Mesodermal cell (in vitro differentiated cells): Measurements from ENCODE around the gene TSKS.
"Not testable (repeated sequence)": the region's sequence is repeated elsewhere in the genome, so short reads cannot be mapped to it uniquely, and the experiment has no call there.

Experiments used
- H3K27ac ChIP-seq: 2 replicates; pipeline ENCODE4 v1.7.0; 2013; ENCODE audit warnings: mild to moderate bottlenecking, low read depth, low read length, moderate library complexity; ENCODE audit not compliant: severe bottlenecking
- H3K36me3 ChIP-seq: 2 replicates; pipeline ENCODE4 v1.7.1; 2013; ENCODE audit warnings: mild to moderate bottlenecking, low read length, moderate library complexity; ENCODE audit not compliant: control insufficient read depth, insufficient read depth
- H3K4me1 ChIP-seq: one replicate; pipeline ENCODE4 v1.7.1; 2013; ENCODE audit warnings: mild to moderate bottlenecking, low read length; ENCODE audit not compliant: insufficient read depth, control insufficient read depth, poor library complexity, severe bottlenecking
- H3K4me3 ChIP-seq: 2 replicates; pipeline ENCODE4 v1.7.0; 2013; ENCODE audit warnings: low read length, control low read depth, mild to moderate bottlenecking; ENCODE audit not compliant: insufficient read depth, poor library complexity, severe bottlenecking; ENCODE audit errors: extremely low read depth
- H3K9me3 ChIP-seq: 2 replicates; pipeline ENCODE4 v1.7.1; 2013; ENCODE audit warnings: mild to moderate bottlenecking, low read length, moderate library complexity; ENCODE audit not compliant: control insufficient read depth
- WGBS, 2 experiments: methylation state at CpG; one replicate each; pipeline ENCODE4 v1.1.5; 2013; ENCODE audit warnings: missing lambda C conversion rate in 2 of 2; ENCODE audit not compliant: insufficient coverage in 2 of 2; 5-methylcytosine and 5-hydroxymethylcytosine counted together

TSKS gene

DNA sequence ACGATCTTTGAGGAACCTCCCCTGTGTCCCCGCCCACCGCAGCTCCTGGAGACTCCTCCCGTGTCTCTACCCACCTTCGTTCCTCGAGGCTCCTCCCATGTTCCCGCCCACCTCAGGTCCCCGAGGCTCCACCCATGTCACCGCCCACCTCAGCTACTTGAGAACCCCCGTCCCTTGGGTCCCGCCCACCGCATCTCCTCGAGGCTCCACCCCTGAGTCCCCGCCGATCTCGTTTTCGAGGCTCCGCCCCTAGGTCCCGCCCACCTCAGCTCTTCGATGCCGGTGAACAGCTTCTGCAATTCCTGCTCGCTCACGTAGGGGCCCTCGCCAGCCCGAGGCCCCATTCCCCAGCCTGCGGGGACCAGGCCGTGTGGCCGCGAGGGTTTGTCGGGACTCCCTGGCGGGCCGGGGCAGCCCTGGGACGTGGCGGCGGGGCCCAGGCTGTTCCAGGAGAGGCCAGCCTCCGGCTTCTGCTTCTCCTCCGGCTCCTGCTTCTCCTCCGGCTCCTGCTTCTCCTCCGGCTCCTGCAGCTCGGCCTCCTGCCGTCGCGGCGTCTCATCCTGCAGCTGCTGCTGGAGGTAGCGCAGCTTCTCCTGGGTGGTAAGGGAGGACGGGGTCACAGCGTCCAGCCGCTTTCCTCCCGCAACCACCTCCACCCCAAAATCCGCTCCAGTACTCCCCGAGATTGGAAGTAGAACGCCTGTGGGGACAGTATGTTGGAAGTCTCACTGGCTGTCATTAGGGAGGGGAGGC, 16.7 kb downstream of the TSKS start:
- Histone ChIP-seq H3K27ac (no peak overlapping the region), H3K4me3 (no peak overlapping the region), H3K36me3 (no peaks in the 10 kb centered on the region), H3K4me1 (no peaks in the 10 kb centered on the region), H3K9me3 (no peaks in the 10 kb centered on the region)
- 79% methylated on average over 40 to 43 of the region's 52 CpGs for WGBS, 2 experiments

DNA sequence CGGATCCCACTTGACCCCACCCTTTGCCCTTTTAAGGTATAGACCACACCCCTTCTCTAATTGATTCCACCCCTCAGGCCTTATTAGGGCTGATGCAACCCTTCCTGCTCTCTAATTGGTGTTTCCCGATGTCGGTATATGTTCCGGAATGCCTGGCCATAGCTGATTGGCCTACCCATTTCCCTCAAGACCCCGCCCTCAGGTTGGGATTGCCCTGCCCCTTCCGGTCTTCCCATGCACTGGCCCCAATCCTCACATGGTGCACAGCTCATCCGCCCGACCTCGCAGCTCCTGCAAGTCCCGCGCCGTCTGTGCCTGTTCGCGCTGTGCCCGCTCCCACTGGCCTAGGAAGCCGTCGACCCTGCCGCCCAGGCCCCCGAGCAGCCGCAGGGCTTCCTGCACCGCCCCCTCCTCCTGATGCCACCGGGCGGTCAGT, 18.1 kb downstream of the TSKS start:
- 88 to 93% methylated on average over 6 to 21 of the region's 23 CpGs for WGBS, 2 experiments
- no peak overlapping the region for H3K27ac ChIP-seq
- no peaks in the 10 kb centered on the region for H3K36me3 ChIP-seq
- no peak overlapping the region for H3K4me3 ChIP-seq
- H3K4me1 ChIP-seq, result no peaks in the 10 kb centered on the region
- H3K9me3 ChIP-seq, result no peaks in the 10 kb centered on the region

DNA sequence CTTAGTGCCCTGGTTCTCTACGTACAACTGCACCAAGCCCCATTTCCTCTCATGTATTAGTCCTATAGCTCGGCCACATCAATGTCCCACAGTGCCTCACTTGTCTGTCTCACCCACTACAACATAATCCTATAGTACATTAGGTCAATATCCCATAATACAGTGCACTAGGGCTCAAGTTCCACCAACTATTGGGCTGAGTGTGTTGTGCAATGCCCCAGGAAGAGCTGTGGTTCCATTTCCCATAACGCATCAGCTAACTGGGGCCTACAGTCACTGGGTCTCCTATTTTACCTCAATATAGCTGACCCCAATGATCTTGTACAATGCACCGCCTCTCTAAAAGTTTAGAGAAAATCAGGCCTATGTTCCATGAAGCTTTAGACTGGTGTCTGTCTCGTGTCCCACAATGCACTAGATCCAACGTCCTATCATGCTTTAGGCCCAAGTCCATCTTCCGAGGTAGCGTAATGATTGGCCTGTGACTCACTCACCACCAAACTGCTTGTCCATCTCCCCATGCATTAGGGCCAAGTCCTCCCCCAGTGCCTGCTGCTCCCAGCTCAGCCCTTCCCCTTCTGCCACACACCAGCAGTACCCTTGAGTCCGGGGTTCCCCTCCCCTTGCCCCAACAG, 21.8 kb downstream of the TSKS start:
- Histone ChIP-seq H3K4me3 (no peak overlapping the region), H3K36me3 (no peaks in the 10 kb centered on the region), H3K9me3 (no peaks in the 10 kb centered on the region), H3K4me1 (no peaks in the 10 kb centered on the region), H3K27ac (no peak overlapping the region)
- 94 to 96% methylated on average over 8 of the region's 9 CpGs for WGBS, 2 experiments

DNA sequence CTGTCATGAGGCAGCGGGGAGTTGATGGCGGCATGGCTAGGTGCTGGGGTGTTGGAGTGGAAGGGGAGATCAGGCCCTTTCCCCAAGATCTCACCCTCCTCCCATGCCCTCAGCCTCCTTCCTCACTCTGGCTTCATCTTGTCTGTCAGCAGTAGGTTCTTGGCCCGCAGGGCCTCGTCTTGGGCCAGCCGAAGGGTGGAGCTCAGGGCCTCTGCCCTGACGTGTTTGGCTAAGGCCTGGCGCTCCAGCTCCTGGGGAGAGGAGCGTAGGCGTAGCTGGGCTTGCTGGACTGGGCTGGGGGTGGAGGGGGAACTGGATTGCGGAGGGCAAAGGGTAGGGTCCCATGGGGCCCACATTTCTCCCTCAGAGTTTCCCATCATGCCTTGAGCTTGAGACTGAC, 23.2 kb downstream of the TSKS start:
- H3K4me3 ChIP-seq, result no peak overlapping the region
- WGBS, 2 experiments, result 92 to 95% methylated on average over 5 to 8 of the region's 10 CpGs
- H3K4me1 ChIP-seq, result no peaks in the 10 kb centered on the region
- H3K27ac ChIP-seq, result no peak overlapping the region
- no peaks in the 10 kb centered on the region for H3K9me3 ChIP-seq
- no peaks in the 10 kb centered on the region for H3K36me3 ChIP-seq

DNA sequence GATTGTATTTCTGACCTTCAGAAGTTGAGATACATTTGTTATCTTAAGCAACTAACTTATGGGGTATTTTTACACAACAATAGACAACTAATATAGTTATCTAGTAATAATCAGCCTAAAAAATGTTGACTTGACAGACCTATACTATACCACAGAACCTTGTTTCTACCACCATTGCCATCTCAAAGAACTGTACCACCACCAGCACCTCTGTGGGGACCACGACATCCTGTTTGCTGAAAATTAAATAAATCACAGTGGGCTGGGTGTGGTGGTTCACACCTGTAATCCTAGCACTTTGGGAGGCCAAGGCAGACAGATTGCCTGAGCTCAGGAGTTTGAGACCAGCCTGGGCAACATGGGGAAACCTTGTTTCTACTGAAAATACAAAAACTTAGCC, 24.0 kb downstream of the TSKS start:
- Histone ChIP-seq H3K4me3 (no peak overlapping the region), H3K36me3 (no peaks in the 10 kb centered on the region), H3K4me1 (no peaks in the 10 kb centered on the region), H3K9me3 (no peaks in the 10 kb centered on the region), H3K27ac (no peak overlapping the region)
- WGBS, 2 experiments, result no CpG with 5 or more reads among the region's 1 CpG

DNA sequence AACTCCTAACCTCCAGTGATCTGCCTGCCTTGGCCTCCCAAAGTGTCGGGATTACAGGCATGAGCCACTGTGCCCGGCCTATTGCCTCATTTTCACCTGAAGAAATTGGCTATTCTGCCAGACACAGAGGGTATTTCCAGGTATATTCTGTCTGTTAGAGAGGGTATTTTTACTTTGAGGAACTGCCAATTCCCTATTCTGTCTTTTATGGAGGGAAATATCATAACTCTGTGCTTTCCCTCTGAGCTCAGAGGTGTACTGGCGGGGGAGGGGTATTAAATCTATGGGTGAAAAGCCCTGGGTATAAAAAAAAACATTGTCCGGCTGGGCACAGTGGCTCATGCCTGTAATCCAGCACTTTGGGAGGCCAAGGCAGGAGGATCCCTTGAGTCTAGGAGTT, 24.8 kb downstream of the TSKS start:
- WGBS, 2 experiments, result 94 to 100% methylated on average over 3 of the region's 4 CpGs
- Histone ChIP-seq H3K9me3 (no peaks in the 10 kb centered on the region), H3K27ac (no peak overlapping the region), H3K4me3 (no peak overlapping the region), H3K36me3 (no peaks in the 10 kb centered on the region), H3K4me1 (no peaks in the 10 kb centered on the region)

DNA sequence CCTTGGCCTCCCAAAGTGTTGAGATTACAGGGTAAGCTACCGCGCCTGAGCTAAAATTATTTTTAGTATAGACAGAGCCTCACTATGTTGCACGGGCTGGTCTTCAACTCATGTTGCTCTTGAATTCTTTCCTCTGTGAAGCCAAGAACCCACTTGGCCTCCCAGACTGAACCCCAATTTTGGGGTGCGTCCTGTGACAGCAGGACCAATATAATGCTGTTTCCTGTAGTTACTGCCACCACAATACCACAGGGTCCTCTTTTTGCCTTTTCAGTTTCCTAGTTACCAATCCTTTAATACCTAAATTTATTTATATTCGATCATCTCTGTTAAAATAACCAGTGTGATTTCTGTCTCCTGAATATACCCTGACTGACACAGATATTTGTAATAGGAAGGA, 32.9 kb downstream of the TSKS start:
- H3K36me3 ChIP-seq, result no peaks in the 10 kb centered on the region
- no peaks in the 10 kb centered on the region for H3K9me3 ChIP-seq
- H3K4me1 ChIP-seq, result no peaks in the 10 kb centered on the region
- WGBS, 2 experiments, result 86 to 89% methylated on average over 4 of the region's 5 CpGs
- H3K4me3 ChIP-seq, result no peak overlapping the region
- no peak overlapping the region for H3K27ac ChIP-seq

DNA sequence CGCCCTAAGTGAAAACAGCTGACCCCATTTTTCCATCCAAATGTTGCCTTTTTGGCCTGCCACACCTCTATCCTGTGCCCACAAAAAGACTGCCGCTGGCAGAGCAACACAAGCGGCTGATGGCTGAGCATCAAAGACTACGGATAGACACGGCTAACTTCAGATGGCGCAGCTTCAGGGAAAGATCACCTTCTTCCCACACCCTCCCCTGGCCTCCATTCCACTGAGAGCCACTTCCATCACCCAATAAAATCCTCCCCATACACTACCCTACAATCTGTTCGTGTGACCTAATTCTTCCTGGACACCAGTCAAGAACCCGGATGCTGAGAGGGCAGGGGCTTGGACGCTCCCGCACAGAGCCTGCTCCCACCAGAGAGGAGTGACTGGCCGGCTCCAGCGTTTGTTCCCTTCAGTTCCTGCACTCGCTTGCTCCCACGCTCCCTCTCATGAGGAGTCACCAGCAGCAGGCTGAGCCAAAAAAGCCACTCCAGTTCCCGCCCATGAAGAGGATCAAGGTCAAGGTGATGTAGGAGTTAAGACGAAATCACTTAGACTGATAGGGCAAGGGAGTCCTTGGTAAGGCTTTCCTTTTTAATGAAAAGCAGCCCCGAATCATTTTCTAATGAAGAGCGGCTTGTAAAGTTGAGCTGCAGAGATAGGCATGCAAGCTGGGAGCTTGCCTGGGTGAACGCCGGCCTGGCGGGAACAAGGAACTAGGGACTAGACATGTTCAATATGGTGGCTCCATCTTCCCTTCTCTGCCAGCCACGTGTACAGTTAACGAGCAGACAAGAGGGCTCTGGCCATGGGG, 35.7 kb downstream of the TSKS start:
- WGBS, 2 experiments, result 90 to 91% methylated on average over 20 to 21 of the region's 23 CpGs
- H3K27ac ChIP-seq, result no peak overlapping the region
- peaks cover 7% of the 10 kb centered on the region for H3K9me3 ChIP-seq
- no peak overlapping the region for H3K4me3 ChIP-seq
- peaks cover 5% of the 10 kb centered on the region for H3K4me1 ChIP-seq
- H3K36me3 ChIP-seq, result no peaks in the 10 kb centered on the region

DNA sequence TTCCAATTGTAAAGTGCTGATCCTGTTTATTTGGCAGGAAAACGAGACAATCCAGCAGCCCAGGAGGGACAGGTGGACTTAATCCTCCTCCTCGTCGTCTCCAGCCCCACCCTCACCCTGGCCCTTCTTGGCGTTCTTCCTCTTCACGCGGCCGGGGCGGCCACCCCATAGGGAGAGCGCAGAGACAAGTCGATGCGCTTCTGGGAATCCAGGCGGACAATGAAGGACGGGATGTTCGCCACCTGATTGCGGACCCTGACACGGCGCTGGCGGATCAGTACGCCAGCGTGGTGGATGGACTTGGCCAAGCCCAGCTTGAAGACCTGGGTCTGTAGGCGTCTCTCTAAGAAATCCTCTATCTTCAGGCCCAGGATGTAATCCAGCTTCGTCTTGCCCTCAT, 43.7 kb downstream of the TSKS start:
- not testable (repeated sequence) for H3K4me1 ChIP-seq, H3K9me3 ChIP-seq, H3K27ac ChIP-seq, H3K4me3 ChIP-seq, H3K36me3 ChIP-seq
- 93% methylated on average over 18 to 21 of the region's 22 CpGs for WGBS, 2 experiments

DNA sequence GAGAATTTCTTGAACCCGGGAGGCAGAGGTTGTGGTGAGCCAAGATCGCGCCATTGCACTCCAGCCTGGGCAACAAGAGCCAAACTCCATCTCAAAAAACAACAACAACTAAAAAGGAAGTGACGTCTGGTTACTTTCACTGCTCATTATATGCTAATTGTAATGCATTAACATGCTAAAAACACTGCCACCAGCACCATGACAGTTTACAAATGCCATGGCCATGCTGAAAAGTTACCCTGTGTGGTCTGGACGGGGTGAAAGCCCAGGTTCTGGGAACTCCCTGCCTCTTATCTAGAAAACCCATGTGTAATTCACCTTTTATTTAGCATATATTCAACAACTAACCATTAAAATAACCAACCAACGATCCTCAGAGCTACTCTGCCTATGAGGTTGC, 44.1 kb downstream of the TSKS start:
- no peak overlapping the region for H3K4me3 ChIP-seq
- H3K36me3 ChIP-seq, result no peaks in the 10 kb centered on the region
- H3K4me1 ChIP-seq, result no peaks in the 10 kb centered on the region
- no peak overlapping the region for H3K27ac ChIP-seq
- H3K9me3 ChIP-seq, result peaks cover 7% of the 10 kb centered on the region
- WGBS, 2 experiments, result 91 to 93% methylated on average over 4 to 5 of the region's 6 CpGs
